ENCODE measurements around the gene TMEM59.
"Not testable (repeated sequence)": the region's sequence is repeated elsewhere in the genome, so short reads cannot be mapped to it uniquely, and the experiment has no call there.

Gene TMEM59

GRCh38 chr1:54054438-54054749 lies 1.4 kb upstream of the TMEM59 start:
- in situ Hi-C loops (cut with MboI; ENCODE audit: low sequenced_read_pairs): loop anchor here (25.0 kb wide), 2 partner anchors 433 to 733 kb away; no protein-coding TSS in a partner anchor

- in situ Hi-C loops (cut with MboI; ENCODE audit: low sequenced_read_pairs): loop anchor here (25.0 kb wide), 2 partner anchors 433 to 733 kb away; no protein-coding TSS in a partner anchor
These were observed 887 bp upstream of the TMEM59 start for GRCh38 chr1:54053745-54054437.

GRCh38 chr1:54052431-54052933 lies 522 bp downstream of the TMEM59 start:
- in situ Hi-C loops (cut with MboI; ENCODE audit: low sequenced_read_pairs): loop anchor here (25.0 kb wide), 2 partner anchors 435 to 735 kb away; no protein-coding TSS in a partner anchor

GRCh38 chr1:54051933-54052430 lies 1.0 kb downstream of the TMEM59 start:
- in situ Hi-C loops (cut with MboI; ENCODE audit: low sequenced_read_pairs): loop anchor here (25.0 kb wide), 2 partner anchors 435 to 735 kb away; no protein-coding TSS in a partner anchor

GRCh38 chr1:54050435-54050834 lies 2.6 kb downstream of the TMEM59 start:
- in situ Hi-C loops (cut with MboI; ENCODE audit: low sequenced_read_pairs): loop anchor here (25.0 kb wide), 2 partner anchors 437 to 737 kb away; no protein-coding TSS in a partner anchor

- in situ Hi-C loops (cut with MboI; ENCODE audit: low sequenced_read_pairs): no loop called here
These were observed 5.4 kb downstream of the TMEM59 start for GRCh38 chr1:54047384-54048305.

- in situ Hi-C loops (cut with MboI; ENCODE audit: low sequenced_read_pairs): no loop called here
These were observed 6.2 kb downstream of the TMEM59 start for GRCh38 chr1:54046671-54047383.

GRCh38 chr1:54045496-54045895 lies 7.5 kb downstream of the TMEM59 start:
- in situ Hi-C loops (cut with MboI; ENCODE audit: low sequenced_read_pairs): no loop called here

GRCh38 chr1:54041806-54042205 lies 11.2 kb downstream of the TMEM59 start:
- in situ Hi-C loops (cut with MboI; ENCODE audit: low sequenced_read_pairs): no loop called here

- in situ Hi-C loops (cut with MboI; ENCODE audit: low sequenced_read_pairs): no loop called here
These were observed 15.5 kb downstream of the TMEM59 start for GRCh38 chr1:54037476-54037875.

GRCh38 chr1:54028306-54029251 lies 24.4 kb downstream of the TMEM59 start:
- in situ Hi-C loops (cut with MboI; ENCODE audit: low sequenced_read_pairs): no loop called here

- in situ Hi-C loops (cut with MboI; ENCODE audit: low sequenced_read_pairs): no loop called here
These were observed 25.2 kb downstream of the TMEM59 start for GRCh38 chr1:54027848-54028247.

- in situ Hi-C loops (cut with MboI; ENCODE audit: low sequenced_read_pairs): not testable (repeated sequence)
These were observed 28.2 kb downstream of the TMEM59 start for GRCh38 chr1:54024811-54025210.

GRCh38 chr1:54024358-54024757 lies 28.6 kb downstream of the TMEM59 start:
- in situ Hi-C loops (cut with MboI; ENCODE audit: low sequenced_read_pairs): no loop called here

- in situ Hi-C loops (cut with MboI; ENCODE audit: low sequenced_read_pairs): not testable (repeated sequence)
These were observed 33.3 kb downstream of the TMEM59 start for GRCh38 chr1:54019562-54020176.

- in situ Hi-C loops (cut with MboI; ENCODE audit: low sequenced_read_pairs): no loop called here
These were observed 34.4 kb downstream of the TMEM59 start for GRCh38 chr1:54018635-54019034.

- in situ Hi-C loops (cut with MboI; ENCODE audit: low sequenced_read_pairs): no loop called here
These were observed 35.0 kb downstream of the TMEM59 start, which contains the start of gene LDLRAD1 for GRCh38 chr1:54017979-54018378. Gene LDLRAD1 (minus strand): TSS chr1:54018186. CDS start chr1:54018112, 74 bp downstream.

- in situ Hi-C loops (cut with MboI; ENCODE audit: low sequenced_read_pairs): no loop called here
These were observed 36.4 kb downstream of the TMEM59 start for GRCh38 chr1:54016343-54017282.

All from HL-60/S4 treated with phorbol 12-myristate 13-acetate at 8.2 ng/mL for 4 days and 3 days (cell line).